HEK293 (cell line): ENCODE data around the gene PPP2R5E.

Experiments
- CTCF ChIA-PET: fragments of 350-600 bp; formaldehyde crosslinking; extraction: SDS; loops from one replicate; lab custom pipeline; 2021; ENCODE audit warnings: antibody characterized with exemption; lab: Yijun Ruan, JAX
- POLR2A ChIA-PET: fragments of 300-600 bp; formaldehyde crosslinking; extraction: SDS; loops from one replicate; lab custom pipeline; 2020; ENCODE audit warnings: antibody characterized with exemption, inconsistent platforms; lab: Yijun Ruan, JAX
- H3K27ac ChIP-seq: fragments of 200-500 bp; sonication (Bioruptor generic); 2 replicates; pipeline ENCODE4 v1.5.1; 2014; ENCODE audit warnings: low read depth, low read length, control low read depth, inconsistent platforms; ENCODE audit errors: extremely low read depth
- H3K36me3 ChIP-seq, 2 experiments: fragments of 200-500 bp in 1 of 2; sonication (Bioruptor generic) in 1 of 2; 1 replicate in 1 of 2; 2 replicates in 1 of 2; pipeline ENCODE4 v1.5.1; 2014 to 2017; ENCODE audit warnings: inconsistent platforms in 2 of 2, low read length in 2 of 2; ENCODE audit not compliant: control insufficient read depth in 2 of 2, insufficient read depth in 1 of 2
- H3K4me1 ChIP-seq: fragments of 200-500 bp; sonication (Bioruptor generic); 2 replicates; pipeline ENCODE4 v1.5.1; 2014; ENCODE audit warnings: mild to moderate bottlenecking, low read length, inconsistent platforms; ENCODE audit not compliant: control insufficient read depth, insufficient read depth
- H3K4me3 ChIP-seq: 2 replicates; pipeline ENCODE4 v1.5.1; 2011; ENCODE audit warnings: low read depth, mild to moderate bottlenecking, control low read depth, low read length, moderate library complexity
- H3K9me3 ChIP-seq: fragments of 200-500 bp; sonication (Bioruptor generic); 2 replicates; pipeline ENCODE4 v1.5.1; 2014; ENCODE audit warnings: low read depth, low read length, inconsistent platforms; ENCODE audit not compliant: control insufficient read depth, insufficient read depth
- OSR2 ChIP-seq: fragments of 450-650 bp; formaldehyde crosslinking; IDR thresholded peaks from 2 replicates; pipeline ENCODE4 v1.5.1; 2016; ENCODE audit warnings: missing biosample characterization, missing genetic modification characterization
- WT1 ChIP-seq: fragments of 450-650 bp; formaldehyde crosslinking; IDR thresholded peaks from 2 replicates; pipeline ENCODE4 v1.5.1; 2016; ENCODE audit warnings: missing biosample characterization, missing genetic modification characterization
- ZBTB17 ChIP-seq: fragments of 450-650 bp; formaldehyde crosslinking; IDR thresholded peaks from 2 replicates; pipeline ENCODE4 v1.5.1; 2016; ENCODE audit warnings: missing biosample characterization, missing genetic modification characterization
- ZBTB20 ChIP-seq: fragments of 450-650 bp; formaldehyde crosslinking; IDR thresholded peaks from 2 replicates; pipeline ENCODE4 v1.5.1; 2016; ENCODE audit warnings: missing biosample characterization, missing genetic modification characterization
- ZFP37 ChIP-seq: fragments of 450-650 bp; formaldehyde crosslinking; IDR thresholded peaks from 2 replicates; pipeline ENCODE4 v1.5.1; 2016; ENCODE audit warnings: missing biosample characterization, missing genetic modification characterization
- ZNF10 ChIP-seq: fragments of 450-650 bp; formaldehyde crosslinking; IDR thresholded peaks from 2 replicates; pipeline ENCODE4 v1.5.1; 2017; ENCODE audit warnings: missing biosample characterization, missing genetic modification characterization
- ZNF211 ChIP-seq: fragments of 450-650 bp; formaldehyde crosslinking; IDR thresholded peaks from 2 replicates; pipeline ENCODE4 v1.5.1; 2016; ENCODE audit warnings: low read depth, missing biosample characterization, missing genetic modification characterization
- ZNF248 ChIP-seq: fragments of 450-650 bp; formaldehyde crosslinking; IDR thresholded peaks from 2 replicates; pipeline ENCODE4 v1.5.1; 2017; ENCODE audit warnings: missing biosample characterization, missing genetic modification characterization
- ZNF302 ChIP-seq: fragments of 450-650 bp; formaldehyde crosslinking; IDR thresholded peaks from 2 replicates; pipeline ENCODE4 v1.5.1; 2016; ENCODE audit warnings: missing biosample characterization, missing genetic modification characterization, low read depth
- ZNF555 ChIP-seq: fragments of 450-650 bp; formaldehyde crosslinking; conservative IDR thresholded peaks from 2 replicates; pipeline ENCODE4 v1.5.1; 2017; ENCODE audit warnings: missing biosample characterization, mild to moderate bottlenecking, missing genetic modification characterization, inconsistent platforms
- ZNF610 ChIP-seq: fragments of 450-650 bp; formaldehyde crosslinking; IDR thresholded peaks from 2 replicates; pipeline ENCODE4 v1.5.1; 2016; ENCODE audit warnings: missing biosample characterization, missing genetic modification characterization, borderline replicate concordance
- ZNF624 ChIP-seq: fragments of 450-650 bp; formaldehyde crosslinking; IDR thresholded peaks from 2 replicates; pipeline ENCODE4 v1.5.1; 2017; ENCODE audit warnings: missing biosample characterization, missing genetic modification characterization
- ZNF677 ChIP-seq: fragments of 450-650 bp; IDR thresholded peaks from 2 replicates; pipeline ENCODE4 v1.5.0; 2018; ENCODE audit warnings: missing biosample characterization, mild to moderate bottlenecking, missing genetic modification characterization, moderate library complexity
- TF ChIP-seq, protein P1 (sequence below): fragments of 450-650 bp; IDR thresholded peaks from 2 replicates; pipeline ENCODE4 v1.5.1; 2018; ENCODE audit warnings: missing biosample characterization, missing genetic modification characterization
- TF ChIP-seq, protein P2 (sequence below): fragments of 450-650 bp; formaldehyde crosslinking; IDR thresholded peaks from 2 replicates; pipeline ENCODE4 v1.5.1; 2017; ENCODE audit warnings: missing biosample characterization, missing genetic modification characterization
- TF ChIP-seq, protein P3 (sequence below): fragments of 450-650 bp; formaldehyde crosslinking; IDR thresholded peaks from 2 replicates; pipeline ENCODE4 v1.5.1; 2017; ENCODE audit warnings: missing biosample characterization, missing genetic modification characterization
- TF ChIP-seq, protein P4 (sequence below): fragments of 450-650 bp; formaldehyde crosslinking; IDR thresholded peaks from 2 replicates; pipeline ENCODE4 v1.5.1; 2016; ENCODE audit warnings: missing biosample characterization, missing genetic modification characterization, low read depth
- TF ChIP-seq, protein P5 (sequence below): fragments of 450-650 bp; formaldehyde crosslinking; IDR thresholded peaks from 2 replicates; pipeline ENCODE4 v1.5.1; 2016; ENCODE audit warnings: missing biosample characterization, missing genetic modification characterization

Gene PPP2R5E

DNA sequence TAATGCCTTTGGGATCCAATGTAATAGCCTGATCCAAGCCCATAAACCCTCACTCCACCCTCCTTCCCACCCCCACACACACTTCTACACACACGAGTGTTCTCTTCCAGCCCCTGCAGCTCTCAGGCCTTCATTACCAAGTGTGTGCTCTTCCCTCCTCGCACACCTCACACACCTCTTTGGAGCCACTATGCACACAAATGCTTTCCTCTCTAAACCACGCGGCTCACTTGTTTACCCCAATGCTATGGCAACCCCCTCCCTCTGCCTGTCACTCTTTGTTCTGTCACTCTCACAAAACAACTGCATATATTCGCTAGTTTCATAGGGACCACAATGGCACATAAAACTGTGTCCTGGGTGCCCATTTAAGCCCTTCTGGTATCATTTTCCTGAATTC is 35.1 kb downstream of the PPP2R5E start (continued):
- no peak for TF ChIP-seq ZNF211 (tag by site-specific recombination)
- TF ChIP-seq, all 188 proteins: peak for 0

DNA sequence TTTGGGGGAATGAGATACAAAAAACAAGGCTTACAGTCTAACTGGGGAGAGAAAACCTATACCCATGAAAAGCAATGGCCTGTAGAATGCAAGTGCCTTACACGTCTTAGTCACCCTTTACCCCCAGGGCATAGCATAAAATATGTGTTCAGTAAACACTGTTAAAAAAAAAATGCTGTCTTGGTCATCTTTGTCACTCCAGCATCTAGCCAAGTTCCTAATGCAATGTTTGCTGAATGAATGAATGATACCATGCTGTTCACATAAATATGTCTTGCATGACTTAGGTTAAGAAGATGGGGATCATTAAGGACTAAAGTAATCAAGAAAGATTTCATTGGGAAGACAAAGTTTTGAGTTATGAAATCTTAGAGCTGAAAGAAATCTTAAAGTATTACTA is 38.5 kb downstream of the PPP2R5E start:
- CTCF ChIA-PET, result no interaction called here
- H3K36me3 ChIP-seq, result no peaks in the 10 kb centered on the region
- H3K27ac ChIP-seq, result no peak overlapping the region
- H3K9me3 ChIP-seq, result no peaks in the 10 kb centered on the region
- no peaks in the 10 kb centered on the region for H3K4me1 ChIP-seq
- TF ChIP-seq, protein P1, sequence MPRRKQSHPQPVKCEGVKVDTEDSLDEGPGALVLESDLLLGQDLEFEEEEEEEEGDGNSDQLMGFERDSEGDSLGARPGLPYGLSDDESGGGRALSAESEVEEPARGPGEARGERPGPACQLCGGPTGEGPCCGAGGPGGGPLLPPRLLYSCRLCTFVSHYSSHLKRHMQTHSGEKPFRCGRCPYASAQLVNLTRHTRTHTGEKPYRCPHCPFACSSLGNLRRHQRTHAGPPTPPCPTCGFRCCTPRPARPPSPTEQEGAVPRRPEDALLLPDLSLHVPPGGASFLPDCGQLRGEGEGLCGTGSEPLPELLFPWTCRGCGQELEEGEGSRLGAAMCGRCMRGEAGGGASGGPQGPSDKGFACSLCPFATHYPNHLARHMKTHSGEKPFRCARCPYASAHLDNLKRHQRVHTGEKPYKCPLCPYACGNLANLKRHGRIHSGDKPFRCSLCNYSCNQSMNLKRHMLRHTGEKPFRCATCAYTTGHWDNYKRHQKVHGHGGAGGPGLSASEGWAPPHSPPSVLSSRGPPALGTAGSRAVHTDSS (tag by site-specific recombination), result no peak
- TF ChIP-seq ZBTB20 (tag by site-specific recombination), result no peak
- TF ChIP-seq, protein P2, sequence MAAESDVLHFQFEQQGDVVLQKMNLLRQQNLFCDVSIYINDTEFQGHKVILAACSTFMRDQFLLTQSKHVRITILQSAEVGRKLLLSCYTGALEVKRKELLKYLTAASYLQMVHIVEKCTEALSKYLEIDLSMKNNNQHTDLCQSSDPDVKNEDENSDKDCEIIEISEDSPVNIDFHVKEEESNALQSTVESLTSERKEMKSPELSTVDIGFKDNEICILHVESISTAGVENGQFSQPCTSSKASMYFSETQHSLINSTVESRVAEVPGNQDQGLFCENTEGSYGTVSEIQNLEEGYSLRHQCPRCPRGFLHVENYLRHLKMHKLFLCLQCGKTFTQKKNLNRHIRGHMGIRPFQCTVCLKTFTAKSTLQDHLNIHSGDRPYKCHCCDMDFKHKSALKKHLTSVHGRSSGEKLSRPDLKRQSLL (tag by site-specific recombination), result no peak
- TF ChIP-seq, all 188 proteins: peak for 0
- H3K4me3 ChIP-seq, result no peak overlapping the region
- POLR2A ChIA-PET, result interaction anchor here (1.1 kb wide), 1 partner anchor 9 kb away, joined by 3 read pairs; no protein-coding TSS in a partner anchor

DNA sequence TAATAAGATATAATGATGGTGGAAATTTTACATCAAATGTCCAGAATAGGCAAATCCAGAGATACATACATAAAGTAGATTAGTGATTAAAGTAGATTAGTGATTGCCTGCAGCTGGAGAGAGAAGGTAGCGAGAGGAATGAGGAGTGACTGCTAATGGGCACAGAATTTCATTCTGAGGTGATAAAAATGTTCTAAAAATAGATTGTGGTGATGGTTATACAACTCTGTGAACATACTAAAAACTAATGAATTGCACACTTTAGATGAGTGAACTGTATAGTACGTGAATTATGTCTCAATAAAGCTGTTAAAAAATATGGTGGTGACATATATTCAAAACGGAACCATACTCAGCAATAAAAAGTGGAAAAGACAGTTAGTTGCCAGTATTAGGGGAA is 41.7 kb downstream of the PPP2R5E start:
- peaks cover 7% of the 10 kb centered on the region; the same call in 1 of the 2 replicates for H3K4me1 ChIP-seq
- H3K27ac ChIP-seq, result no peak overlapping the region
- H3K4me3 ChIP-seq, result no peak overlapping the region
- ChIA-PET CTCF (no interaction called here), POLR2A (no interaction called here)
- H3K36me3 ChIP-seq, result no peaks in the 10 kb centered on the region
- no peaks in the 10 kb centered on the region for H3K9me3 ChIP-seq
- TF ChIP-seq ZNF624 (tag by site-specific recombination), result no peak
- no peak for TF ChIP-seq ZBTB17 (tag by site-specific recombination)
- no peak for TF ChIP-seq ZNF677 (tag by site-specific recombination)
- TF ChIP-seq, protein P3, sequence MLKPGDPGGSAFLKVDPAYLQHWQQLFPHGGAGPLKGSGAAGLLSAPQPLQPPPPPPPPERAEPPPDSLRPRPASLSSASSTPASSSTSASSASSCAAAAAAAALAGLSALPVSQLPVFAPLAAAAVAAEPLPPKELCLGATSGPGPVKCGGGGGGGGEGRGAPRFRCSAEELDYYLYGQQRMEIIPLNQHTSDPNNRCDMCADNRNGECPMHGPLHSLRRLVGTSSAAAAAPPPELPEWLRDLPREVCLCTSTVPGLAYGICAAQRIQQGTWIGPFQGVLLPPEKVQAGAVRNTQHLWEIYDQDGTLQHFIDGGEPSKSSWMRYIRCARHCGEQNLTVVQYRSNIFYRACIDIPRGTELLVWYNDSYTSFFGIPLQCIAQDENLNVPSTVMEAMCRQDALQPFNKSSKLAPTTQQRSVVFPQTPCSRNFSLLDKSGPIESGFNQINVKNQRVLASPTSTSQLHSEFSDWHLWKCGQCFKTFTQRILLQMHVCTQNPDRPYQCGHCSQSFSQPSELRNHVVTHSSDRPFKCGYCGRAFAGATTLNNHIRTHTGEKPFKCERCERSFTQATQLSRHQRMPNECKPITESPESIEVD (tag by site-specific recombination), result peak; percentile 78
- no peak for TF ChIP-seq ZNF302
- TF ChIP-seq, protein P4, sequence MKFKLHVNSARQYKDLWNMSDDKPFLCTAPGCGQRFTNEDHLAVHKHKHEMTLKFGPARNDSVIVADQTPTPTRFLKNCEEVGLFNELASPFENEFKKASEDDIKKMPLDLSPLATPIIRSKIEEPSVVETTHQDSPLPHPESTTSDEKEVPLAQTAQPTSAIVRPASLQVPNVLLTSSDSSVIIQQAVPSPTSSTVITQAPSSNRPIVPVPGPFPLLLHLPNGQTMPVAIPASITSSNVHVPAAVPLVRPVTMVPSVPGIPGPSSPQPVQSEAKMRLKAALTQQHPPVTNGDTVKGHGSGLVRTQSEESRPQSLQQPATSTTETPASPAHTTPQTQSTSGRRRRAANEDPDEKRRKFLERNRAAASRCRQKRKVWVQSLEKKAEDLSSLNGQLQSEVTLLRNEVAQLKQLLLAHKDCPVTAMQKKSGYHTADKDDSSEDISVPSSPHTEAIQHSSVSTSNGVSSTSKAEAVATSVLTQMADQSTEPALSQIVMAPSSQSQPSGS, result no peak
- TF ChIP-seq ZNF610 (tag by site-specific recombination), result peak; percentile 95
- peak; percentile 74 for TF ChIP-seq WT1 (tag by site-specific recombination)
- no peak for TF ChIP-seq ZFP37 (tag by site-specific recombination)
- no peak for TF ChIP-seq ZNF10 (tag by site-specific recombination)
- TF ChIP-seq, protein P2 (tag by site-specific recombination), result no peak
- TF ChIP-seq, protein P5, sequence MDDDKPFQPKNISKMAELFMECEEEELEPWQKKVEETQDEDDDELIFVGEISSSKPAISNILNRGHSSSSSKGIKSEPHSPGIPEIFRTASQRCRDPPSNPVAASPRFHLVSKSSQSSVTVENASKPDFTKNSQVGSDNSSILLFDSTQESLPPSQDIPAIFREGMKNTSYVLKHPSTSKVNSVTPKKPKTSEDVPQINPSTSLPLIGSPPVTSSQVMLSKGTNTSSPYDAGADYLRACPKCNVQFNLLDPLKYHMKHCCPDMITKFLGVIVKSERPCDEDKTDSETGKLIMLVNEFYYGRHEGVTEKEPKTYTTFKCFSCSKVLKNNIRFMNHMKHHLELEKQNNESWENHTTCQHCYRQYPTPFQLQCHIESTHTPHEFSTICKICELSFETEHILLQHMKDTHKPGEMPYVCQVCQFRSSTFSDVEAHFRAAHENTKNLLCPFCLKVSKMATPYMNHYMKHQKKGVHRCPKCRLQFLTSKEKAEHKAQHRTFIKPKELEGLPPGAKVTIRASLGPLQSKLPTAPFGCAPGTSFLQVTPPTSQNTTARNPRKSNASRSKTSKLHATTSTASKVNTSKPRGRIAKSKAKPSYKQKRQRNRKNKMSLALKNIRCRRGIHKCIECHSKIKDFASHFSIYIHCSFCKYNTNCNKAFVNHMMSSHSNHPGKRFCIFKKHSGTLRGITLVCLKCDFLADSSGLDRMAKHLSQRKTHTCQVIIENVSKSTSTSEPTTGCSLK (tag by site-specific recombination), result no peak
- TF ChIP-seq ZNF555 (tag by site-specific recombination), result no peak
- peak; percentile 22; the same call in 1 of the 2 replicates for TF ChIP-seq OSR2 (tag by site-specific recombination)
- TF ChIP-seq ZNF248, result no peak
